Measurements from ENCODE around the gene GNG3.

The GNG3 gene

GRCh38 chr11:62712276-62712812, 4.9 kb downstream of the GNG3 start:
- Histone ChIP-seq H3K36me3 (ENCODE audit: control insufficient read depth, insufficient read depth, low read length) (no peaks in the 10 kb centered on the region), H3K27me3 (ENCODE audit: control insufficient read depth, insufficient read depth, low read length) (no peaks in the 10 kb centered on the region), H3K79me2 (no peaks in the 10 kb centered on the region), H3K9ac (no peak overlapping the region), H3K27ac (no peak overlapping the region), H3K4me3 (ENCODE audit: low read depth, low read length) (no peak overlapping the region), H3K4me2 (ENCODE audit: low read length) (no peak overlapping the region), H2AFZ (no peak overlapping the region), H3K4me1 (peaks cover 2% of the 10 kb centered on the region), H3K9me3 (ENCODE audit: control insufficient read depth, low read length) (no peaks in the 10 kb centered on the region)
- TF ChIP-seq CTCF (IDR thresholded peaks at IDR 0.05): no peak

- H3K36me3 ChIP-seq (ENCODE audit: control insufficient read depth, insufficient read depth, low read length): no peaks in the 10 kb centered on the region
- no peaks in the 10 kb centered on the region for H3K27me3 ChIP-seq (ENCODE audit: control insufficient read depth, insufficient read depth, low read length)
- TF ChIP-seq CTCF (IDR thresholded peaks at IDR 0.05): no peak
- H3K9ac ChIP-seq: no peak overlapping the region
- H3K4me3 ChIP-seq (ENCODE audit: low read depth, low read length): no peak overlapping the region
- no peak overlapping the region for H3K4me2 ChIP-seq (ENCODE audit: low read length)
- no peaks in the 10 kb centered on the region for H3K9me3 ChIP-seq (ENCODE audit: control insufficient read depth, low read length)
- H3K4me1 ChIP-seq: peaks cover 2% of the 10 kb centered on the region
- H3K27ac ChIP-seq: no peak overlapping the region
- no peak overlapping the region for H2AFZ ChIP-seq
- peaks cover 3% of the 10 kb centered on the region for H3K79me2 ChIP-seq
Measured at GRCh38 chr11:62712861-62713260, 5.4 kb downstream of the GNG3 start.

GRCh38 chr11:62713343-62713742, 5.9 kb downstream of the GNG3 start:
- no peak overlapping the region for H3K9ac ChIP-seq
- H3K4me2 ChIP-seq (ENCODE audit: low read length): no peak overlapping the region
- no peak overlapping the region for H2AFZ ChIP-seq
- no peak for TF ChIP-seq CTCF (IDR thresholded peaks at IDR 0.05)
- no peak overlapping the region for H3K4me3 ChIP-seq (ENCODE audit: low read depth, low read length)
- peaks cover 3% of the 10 kb centered on the region for H3K79me2 ChIP-seq
- no peaks in the 10 kb centered on the region for H3K27me3 ChIP-seq (ENCODE audit: control insufficient read depth, insufficient read depth, low read length)
- peaks cover 2% of the 10 kb centered on the region for H3K4me1 ChIP-seq
- H3K27ac ChIP-seq: no peak overlapping the region
- H3K9me3 ChIP-seq (ENCODE audit: control insufficient read depth, low read length): no peaks in the 10 kb centered on the region
- H3K36me3 ChIP-seq (ENCODE audit: control insufficient read depth, insufficient read depth, low read length): no peaks in the 10 kb centered on the region

- H3K9me3 ChIP-seq (ENCODE audit: control insufficient read depth, low read length): no peaks in the 10 kb centered on the region
Measured at GRCh38 chr11:62715150-62716130, 8.0 kb downstream of the GNG3 start.

More at GRCh38 chr11:62715150-62716130, 8.0 kb downstream of the GNG3 start:
- no peak overlapping the region for H3K9ac ChIP-seq
- H3K4me2 ChIP-seq (ENCODE audit: low read length): no peak overlapping the region
- H3K36me3 ChIP-seq (ENCODE audit: control insufficient read depth, insufficient read depth, low read length): no peaks in the 10 kb centered on the region
- no peaks in the 10 kb centered on the region for H3K4me1 ChIP-seq
- no peak overlapping the region for H2AFZ ChIP-seq
- no peak overlapping the region for H3K27ac ChIP-seq
- no peaks in the 10 kb centered on the region for H3K27me3 ChIP-seq (ENCODE audit: control insufficient read depth, insufficient read depth, low read length)
- no peak for TF ChIP-seq CTCF (IDR thresholded peaks at IDR 0.05)
- H3K4me3 ChIP-seq (ENCODE audit: low read depth, low read length): no peak overlapping the region
- peaks cover 15% of the 10 kb centered on the region for H3K79me2 ChIP-seq

All from parathyroid adenoma (tissue), 2 donors.